Psoas muscle (tissue), 8 donors: ENCODE results near the gene SNCG. TPM values are rescaled to one million over a fixed set of nuclear protein-coding genes. Genes with fewer than 3 reads are reported as not detected.
"Not testable (repeated sequence)": the region's sequence is repeated elsewhere in the genome, so short reads cannot be mapped to it uniquely, and the experiment has no call there.

Experiments
- ATAC-seq, 4 donors: fragments of 200-7000 bp; cut with Tn5 transposase; one replicate each; pipeline ENCODE4 v1.9.1; 2020; ENCODE audit warnings: moderate library complexity in 3 of 4, mild to moderate bottlenecking in 2 of 4
- DNase-seq, 2 donors: peaks; one replicate each; pipeline ENCODE4 v3.0.0-alpha.2; 2020
- H3K27ac ChIP-seq: fragments of 200-600 bp; one replicate; pipeline ENCODE4 v1.8.0; 2022
- H3K27me3 ChIP-seq, 3 donors: fragments of 200-600 bp in 1 of 3; one replicate each; pipeline versions ENCODE4 v1.6.1 to v1.8.0; 2013 to 2022; ENCODE audit warnings: low read length in 2 of 3, mild to moderate bottlenecking in 2 of 3, moderate library complexity in 1 of 3; ENCODE audit not compliant: insufficient read depth in 3 of 3
- H3K36me3 ChIP-seq, 2 donors: fragments of 200-600 bp in 1 of 2; one replicate each; pipeline versions ENCODE4 v1.6.1 to v1.8.0; 2013 to 2022; ENCODE audit warnings: low read depth in 1 of 2, mild to moderate bottlenecking in 1 of 2, moderate library complexity in 1 of 2; ENCODE audit not compliant: insufficient read depth in 1 of 2
- H3K4me1 ChIP-seq: fragments of 200-600 bp; one replicate; pipeline ENCODE4 v1.8.0; 2022
- H3K4me3 ChIP-seq: fragments of 200-600 bp; one replicate; pipeline ENCODE4 v1.8.0; 2022; ENCODE audit warnings: mild to moderate bottlenecking
- H3K9me3 ChIP-seq: fragments of 200-600 bp; one replicate; pipeline ENCODE4 v1.8.0; 2022
- CTCF ChIP-seq: fragments of 200-600 bp; IDR thresholded peaks from one replicate; pipeline ENCODE4 v1.8.0; 2022; ENCODE audit warnings: antibody characterized with exemption
- WGBS, 3 donors: extraction: QIAGEN DNeasy Blood & Tissue Kit; methylation state at CpG; one replicate each; pipeline versions ENCODE4 v1.1.6 to v1.1.7; 2013; 5-methylcytosine and 5-hydroxymethylcytosine counted together
- intact Hi-C, 2 donors: fragments of 100-400 bp; cut with DNase I; formaldehyde crosslinking; loops; one replicate each; pipeline versions ENCODE4 v1.11.0 to v1.14.2; 2022
- polyA plus RNA-seq, 3 donors: library from polyadenylated mRNA; stranded (reverse); fragments of 200-250 nt; gene quantifications; one replicate each; pipeline ENCODE4 v1.2.3, GENCODE V29; 2013
- total RNA-seq, 4 donors: library from RNA; stranded (reverse); fragmentation: NEBNext Ultra II Directional in 2 of 4; extraction: Animal tissue kit (Norgen Biotek cat#: 25700) in 2 of 4; gene quantifications; one replicate each; pipeline versions ENCODE4 v1.2.1 to v1.2.4, GENCODE V29; 2021 to 2023
- donor health status: healthy with polysubstance abuse.
- donor health status: DM: no; HTN: no; CAD: no; lungs with moderate emphysema.
- donor health status: Bipolar disorder and iron deficiency.
- donor health status: healthy.
- donor health status: DM: yes; HTN: yes; CAD: no.
- donor health status: DM: no; HTN: no; CAD: no.
- donor health status: DM: no; HTN: no; CAD: no.
- donor health status: DM: yes; HTN: yes; CAD: no.

SNCG gene
- total and polyA plus RNA-seq, 7 donors: 5.8 to 21.3 (median 11.0) TPM

GRCh38 chr10:86936661-86937501 lies 21.5 kb upstream of the SNCG start:
- TF ChIP-seq CTCF: no peak
- 61 to 76% (median 63%) methylated on average over 13 of the region's 13 CpGs for WGBS, 3 donors
- ATAC-seq (peak in 1 of 4 donors; percentile 23), DNase-seq (no peak)
- no peak overlapping the region for H3K4me3 ChIP-seq
- intact Hi-C loops: no loop called here
- H3K27me3 ChIP-seq: no peaks in the 10 kb centered on the region
- H3K9me3 ChIP-seq: no peaks in the 10 kb centered on the region
- H3K27ac ChIP-seq: no peak overlapping the region
- peaks cover 3% of the 10 kb centered on the region for H3K4me1 ChIP-seq
- H3K36me3 ChIP-seq: peaks cover 0 to 33% of the 10 kb centered on the region in 2 donors

- whole genome bisulfite sequencing, 3 donors: 59 to 66% (median 60%) methylated on average over 6 of the region's 6 CpGs
- H3K9me3 ChIP-seq: no peaks in the 10 kb centered on the region
- peaks cover 3% of the 10 kb centered on the region for H3K4me1 ChIP-seq
- H3K4me3 ChIP-seq: no peak overlapping the region
- intact Hi-C loops: no loop called here
- no peak overlapping the region for H3K27ac ChIP-seq
- H3K27me3 ChIP-seq: no peaks in the 10 kb centered on the region
- DNase-seq: no peak
- peaks cover 0 to 33% of the 10 kb centered on the region in 2 donors for H3K36me3 ChIP-seq
- no peak for ATAC-seq
- TF ChIP-seq CTCF: no peak
These were observed 20.8 kb upstream of the SNCG start for GRCh38 chr10:86937502-86938154.

GRCh38 chr10:86938260-86938659 lies 20.1 kb upstream of the SNCG start:
- 54 to 64% (median 59%) methylated on average over 2 of the region's 2 CpGs for WGBS, 3 donors
- Histone ChIP-seq H3K4me3 (no peak overlapping the region), H3K36me3 (peaks cover 0 to 29% of the 10 kb centered on the region in 2 donors), H3K4me1 (peaks cover 3% of the 10 kb centered on the region), H3K27ac (no peak overlapping the region), H3K27me3 (no peaks in the 10 kb centered on the region), H3K9me3 (no peaks in the 10 kb centered on the region)
- intact Hi-C loops: no loop called here
- ATAC-seq: no peak
- no peak for TF ChIP-seq CTCF
- no peak for DNase-seq

DNA sequence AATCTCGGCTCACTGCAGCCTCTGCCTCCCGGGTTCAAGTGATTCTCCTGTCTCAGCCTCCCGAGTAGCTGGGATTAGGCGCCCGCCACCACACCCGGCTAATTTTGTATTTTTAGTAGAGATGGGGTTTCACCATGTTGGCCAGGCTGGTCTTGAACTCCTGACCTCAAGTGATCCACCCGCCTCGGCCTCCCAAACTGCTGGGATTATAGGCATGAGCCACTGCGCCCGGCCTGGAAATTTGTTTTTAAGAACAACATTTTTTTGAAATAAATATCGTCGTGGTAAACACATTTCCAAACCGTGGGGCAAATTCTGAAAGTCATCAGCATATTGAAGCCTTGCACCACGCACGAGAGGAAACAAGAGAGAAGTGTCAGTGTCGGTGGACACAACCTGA lies 18.3 kb upstream of the SNCG start:
- ATAC-seq, H3K4me3 ChIP-seq, H3K27me3 ChIP-seq, H3K27ac ChIP-seq, H3K4me1 ChIP-seq, intact Hi-C loops, DNase-seq, H3K9me3 ChIP-seq: not testable (repeated sequence)
- peaks cover 0 to 16% of the 10 kb centered on the region in 2 donors for H3K36me3 ChIP-seq
- 68 to 78% (median 69%) methylated on average over 16 of the region's 16 CpGs for WGBS, 3 donors

DNA sequence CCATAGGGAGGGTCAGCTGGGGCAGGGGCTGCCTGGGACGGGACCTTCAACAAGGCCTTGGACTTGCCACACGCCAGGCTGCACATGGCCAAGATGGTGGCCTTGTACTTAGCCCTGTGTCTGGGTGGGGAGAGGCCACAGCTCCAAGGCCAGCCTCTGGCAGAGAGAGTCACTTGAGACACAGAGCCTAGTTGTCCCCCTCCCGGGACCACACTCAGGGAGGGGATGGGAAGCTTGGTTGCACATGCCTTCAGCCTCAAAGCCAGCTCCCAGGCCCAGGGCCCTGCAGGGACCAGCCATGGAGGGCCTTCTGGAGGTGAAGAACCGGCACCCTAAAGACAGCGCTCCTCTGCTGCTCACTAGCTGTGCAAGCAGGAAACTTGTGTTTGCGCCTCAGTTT lies 17.7 kb upstream of the SNCG start:
- DNase-seq (no peak), ATAC-seq (no peak)
- no peaks in the 10 kb centered on the region for H3K9me3 ChIP-seq
- WGBS, 3 donors: 85 to 86% (median 85%) methylated on average over 6 of the region's 6 CpGs
- peaks cover 9% of the 10 kb centered on the region for H3K4me1 ChIP-seq
- H3K27ac ChIP-seq: no peak overlapping the region
- intact Hi-C loops: no loop called here
- peaks cover 0 to 10% of the 10 kb centered on the region in 2 donors for H3K36me3 ChIP-seq
- H3K27me3 ChIP-seq: no peaks in the 10 kb centered on the region
- no peak for TF ChIP-seq CTCF
- no peak overlapping the region for H3K4me3 ChIP-seq
